ENCODE data around the gene TRPC1. TPM values are rescaled to one million over a fixed set of nuclear protein-coding genes. Genes with fewer than 3 reads are reported as not detected.

TRPC1 gene
- total and polyA plus RNA-seq, 8 donors, result 0.57 to 5.0 (median 1.5) TPM

- Histone ChIP-seq H3K4me1 (no peaks in the 10 kb centered on the region), H3K4me3 (no peak overlapping the region), H3K36me3 (no peaks in the 10 kb centered on the region), H3K27me3 (no peaks in the 10 kb centered on the region), H3K9me3 (peaks cover 0 to 4% (median 0%) of the 10 kb centered on the region in 4 donors), H3K27ac (no peak overlapping the region)
- ATAC-seq, result no peak
- no peak for DNase-seq
- intact Hi-C loops (cut with DNase I), result no loop called here
- no peak for FAIRE-seq
- no peak for TF ChIP-seq CTCF (IDR thresholded peaks at IDR 0.05)
- WGBS, 2 donors, result 79 to 83% methylated on average over 3 of the region's 3 CpGs
Observed at GRCh38 chr3:142809259-142809658, 85.4 kb downstream of the TRPC1 start.

GRCh38 chr3:142815803-142816202 lies 92.0 kb downstream of the TRPC1 start:
- TF ChIP-seq CTCF (IDR thresholded peaks at IDR 0.05), result no peak
- intact Hi-C loops (cut with DNase I), result no loop called here
- H3K27me3 ChIP-seq, result no peaks in the 10 kb centered on the region
- no peak for DNase-seq
- WGBS, 2 donors, result 79 to 91% methylated on average over 6 of the region's 6 CpGs
- no peak overlapping the region for H3K4me3 ChIP-seq
- no peak for FAIRE-seq
- H3K9me3 ChIP-seq, result no peaks in the 10 kb centered on the region
- H3K27ac ChIP-seq, result no peak overlapping the region
- H3K36me3 ChIP-seq, result no peaks in the 10 kb centered on the region
- no peaks in the 10 kb centered on the region for H3K4me1 ChIP-seq
- no peak for ATAC-seq

GRCh38 chr3:142817356-142817755 lies 93.5 kb downstream of the TRPC1 start:
- no peak for ATAC-seq
- Histone ChIP-seq H3K27ac (no peak overlapping the region), H3K36me3 (no peaks in the 10 kb centered on the region), H3K9me3 (no peaks in the 10 kb centered on the region), H3K4me1 (no peaks in the 10 kb centered on the region), H3K4me3 (no peak overlapping the region), H3K27me3 (no peaks in the 10 kb centered on the region)
- intact Hi-C loops (cut with DNase I), result no loop called here
- DNase-seq, result no peak
- no peak for TF ChIP-seq CTCF (IDR thresholded peaks at IDR 0.05)
- WGBS, 2 donors, result 29 to 33% methylated on average over 1 of the region's 1 CpG
- no peak for FAIRE-seq

GRCh38 chr3:142817897-142818296 lies 94.1 kb downstream of the TRPC1 start:
- no peaks in the 10 kb centered on the region for H3K9me3 ChIP-seq
- H3K27me3 ChIP-seq, result no peaks in the 10 kb centered on the region
- FAIRE-seq (no peak), ATAC-seq (no peak), DNase-seq (no peak)
- H3K36me3 ChIP-seq, result no peaks in the 10 kb centered on the region
- H3K4me1 ChIP-seq, result no peaks in the 10 kb centered on the region
- 53 to 56% methylated on average over 7 of the region's 7 CpGs for WGBS, 2 donors
- H3K4me3 ChIP-seq, result no peak overlapping the region
- no peak for TF ChIP-seq CTCF (IDR thresholded peaks at IDR 0.05)
- intact Hi-C loops (cut with DNase I), result no loop called here
- no peak overlapping the region for H3K27ac ChIP-seq

- no peak for FAIRE-seq
- Histone ChIP-seq H3K4me3 (no peak overlapping the region), H3K36me3 (no peaks in the 10 kb centered on the region), H3K4me1 (no peaks in the 10 kb centered on the region), H3K27me3 (no peaks in the 10 kb centered on the region), H3K27ac (no peak overlapping the region), H3K9me3 (no peaks in the 10 kb centered on the region)
- WGBS, 2 donors, result 90% methylated on average over 9 of the region's 9 CpGs
- intact Hi-C loops (cut with DNase I), result no loop called here
- ATAC-seq, result no peak
- DNase-seq, result no peak
- TF ChIP-seq CTCF (IDR thresholded peaks at IDR 0.05), result no peak
Observed at GRCh38 chr3:142818651-142819050, 94.8 kb downstream of the TRPC1 start.

Measured in pancreas (tissue), 10 donors.